ENCODE measurements around the gene ZNF784. TPM values are rescaled to one million over a fixed set of nuclear protein-coding genes. Genes with fewer than 3 reads are reported as not detected.

The ZNF784 gene
- total and polyA plus RNA-seq, 9 of the 15 experiments (the other 6 are each of a cell fraction or from before 2014, with no cell fraction given) = 0.14 to 6.1 (median 2.1) TPM

- TF ChIP-seq SRSF9 (IDR thresholded peaks at IDR 0.05; ENCODE audit: borderline replicate concordance, low read depth, low read length) (no peak), MLX (CRISPR knock-in tag; conservative IDR thresholded peaks at IDR 0.05) (peak in 1 of 2 experiments; percentile 96; a peak in 1 of 4 replicates), ZNF398 (CRISPR knock-in tag; IDR thresholded peaks at IDR 0.05) (no peak), ZNF354B (CRISPR knock-in tag; IDR thresholded peaks at IDR 0.05) (no peak), ZNF778 (CRISPR knock-in tag; IDR thresholded peaks at IDR 0.05) (no peak), GTF2F1 (IDR thresholded peaks at IDR 0.05; ENCODE audit: low read depth, low read length) (no peak; the same call in 1 of the 2 replicates), FIP1L1 (IDR thresholded peaks at IDR 0.05; ENCODE audit: low read depth, low read length, poor library complexity, severe bottlenecking) (no peak), ZNF217 (CRISPR knock-in tag; IDR thresholded peaks at IDR 0.05) (peak; percentile 88; the same call in 1 of the 2 replicates), ZNF384 (IDR thresholded peaks at IDR 0.05; ENCODE audit: low read depth, low read length) (no peak), ZC3H8 (IDR thresholded peaks at IDR 0.05) (no peak), ZNF165 (CRISPR knock-in tag; IDR thresholded peaks at IDR 0.05; ENCODE audit: borderline replicate concordance) (no peak), SPI1 (IDR thresholded peaks at IDR 0.05; ENCODE audit: borderline replicate concordance, low read depth, low read length) (no peak), THAP12 (CRISPR knock-in tag; IDR thresholded peaks at IDR 0.05) (no peak), ETS1 (conservative IDR thresholded peaks at IDR 0.05; ENCODE audit: control insufficient read depth, low read depth, low read length) (peak; percentile 49; the same call in 1 of the 2 replicates), ZKSCAN8 (CRISPR knock-in tag; IDR thresholded peaks at IDR 0.05) (no peak), ZEB2 (IDR thresholded peaks at IDR 0.05) (no peak), STAT5B (CRISPR knock-in tag; IDR thresholded peaks at IDR 0.05) (no peak), ZNF696 (CRISPR knock-in tag; conservative IDR thresholded peaks at IDR 0.05) (no peak), HNRNPL (IDR thresholded peaks at IDR 0.05; ENCODE audit: low read depth, low read length) (peak; percentile 97), MYNN (IDR thresholded peaks at IDR 0.05) (0 out of 2 replicates have a peak, but pooled peaks have one; percentile 38), MYNN (CRISPR knock-in tag; IDR thresholded peaks at IDR 0.05) (no peak), FOXP4 (CRISPR knock-in tag; IDR thresholded peaks at IDR 0.05; ENCODE audit: borderline replicate concordance) (peak; percentile 99)
Observed at GRCh38 chr19:55640043-55640576, 15.7 kb upstream of the ZNF784 start (continued).

Data from K562 (cell line).